GM19324 (cell line): ENCODE data around the gene COX14.
A peak's percentile ranks its signal among the peaks of the same experiment; 100 is the strongest.
"Not testable (repeated sequence)": the region's sequence is repeated elsewhere in the genome, so short reads cannot be mapped to it uniquely, and the experiment has no call there.

Source experiments
- ATAC-seq: cut with Tn5 transposase; IDR thresholded peaks from one replicate; pipeline ENCODE4 v1.9.1; 2021; ENCODE audit warnings: mild to moderate bottlenecking, moderate library complexity; ENCODE audit not compliant: unreplicated experiment, low FRiP score

Gene COX14

DNA sequence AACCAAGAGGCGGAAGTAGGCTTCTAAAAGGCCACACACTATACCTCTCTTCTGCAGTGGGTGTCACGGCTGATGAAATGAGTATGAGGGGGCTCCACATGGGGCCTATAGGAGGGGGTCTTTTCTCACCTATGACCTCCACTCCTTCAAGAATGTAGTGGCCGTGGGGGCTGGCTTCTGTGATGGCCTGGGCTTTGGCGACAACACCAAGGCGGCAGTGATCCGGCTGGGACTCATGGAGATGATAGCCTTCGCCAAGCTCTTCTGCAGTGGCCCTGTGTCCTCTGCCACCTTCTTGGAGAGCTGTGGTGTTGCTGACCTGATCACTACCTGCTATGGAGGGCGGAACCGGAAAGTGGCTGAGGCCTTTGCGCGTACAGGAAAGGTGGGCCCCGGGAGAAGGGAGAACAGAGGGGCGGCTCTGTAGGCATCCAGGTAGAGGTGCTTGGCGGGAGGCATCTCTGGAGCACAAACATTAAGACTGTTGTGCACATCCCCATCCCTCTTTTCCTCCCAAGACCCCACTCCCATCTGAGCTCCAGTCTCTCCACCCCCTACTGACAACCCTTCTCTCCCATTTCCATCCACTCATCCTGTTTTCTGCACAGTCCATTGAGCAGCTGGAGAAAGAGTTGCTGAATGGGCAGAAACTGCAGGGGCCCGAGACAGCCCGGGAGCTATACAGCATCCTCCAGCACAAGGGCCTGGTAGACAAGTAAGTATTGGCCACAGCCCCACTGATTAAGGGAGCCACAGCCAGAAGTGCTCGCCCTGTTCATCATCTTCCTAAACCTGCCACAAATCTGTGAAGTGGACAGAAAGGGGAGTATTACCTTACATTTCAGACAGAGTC lies 4.4 kb upstream of the COX14 start:
- no peak for ATAC-seq

DNA sequence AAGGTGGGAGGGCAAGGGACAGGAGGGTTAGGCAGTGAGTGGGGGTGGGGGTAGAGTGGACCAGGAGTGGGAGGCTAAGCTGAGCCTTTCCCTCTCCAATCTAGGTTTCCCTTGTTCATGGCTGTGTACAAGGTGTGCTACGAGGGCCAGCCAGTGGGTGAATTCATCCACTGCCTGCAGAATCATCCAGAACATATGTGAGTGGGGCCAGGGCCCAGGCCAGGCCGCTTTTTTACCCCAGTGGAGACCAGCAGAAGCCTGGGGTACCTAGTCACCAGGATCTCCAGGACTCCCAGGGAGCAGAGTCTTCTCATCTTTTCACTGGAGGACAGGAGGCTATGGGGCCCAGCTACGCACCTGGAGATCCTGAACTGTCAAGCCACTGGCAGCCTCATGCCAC lies 2.7 kb upstream of the COX14 start:
- no peak for ATAC-seq

DNA sequence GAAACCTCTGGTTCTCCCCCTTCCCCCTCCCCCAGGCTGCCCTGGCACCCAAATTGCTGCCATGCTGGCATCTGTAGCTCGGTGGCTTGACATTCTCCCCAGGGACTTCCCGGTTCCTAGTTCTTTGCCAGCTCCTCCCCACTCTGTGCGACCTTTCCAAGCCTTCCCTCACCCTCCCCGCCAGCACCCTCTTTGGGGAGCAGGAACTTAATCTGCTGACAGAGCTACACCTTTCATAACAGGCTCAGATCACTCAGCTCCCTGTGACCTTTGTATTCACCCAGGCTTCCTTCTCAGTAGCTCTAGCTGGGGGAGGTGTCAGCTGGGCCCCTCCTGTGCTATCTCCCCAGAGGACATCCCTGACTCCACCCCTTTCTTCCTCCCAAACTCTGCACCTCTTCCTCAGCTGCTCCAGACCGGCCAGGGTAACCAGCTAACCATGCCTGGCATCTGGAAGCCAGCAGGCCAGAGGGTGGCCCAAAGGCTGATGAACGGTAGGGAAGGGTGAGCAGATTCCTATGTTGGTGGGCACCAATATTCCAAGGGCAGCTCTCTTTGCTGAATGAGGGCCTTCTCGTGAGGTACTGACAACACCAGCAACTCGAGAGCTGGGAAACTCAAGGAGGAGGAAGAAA lies 1.8 kb upstream of the COX14 start:
- no peak for ATAC-seq

DNA sequence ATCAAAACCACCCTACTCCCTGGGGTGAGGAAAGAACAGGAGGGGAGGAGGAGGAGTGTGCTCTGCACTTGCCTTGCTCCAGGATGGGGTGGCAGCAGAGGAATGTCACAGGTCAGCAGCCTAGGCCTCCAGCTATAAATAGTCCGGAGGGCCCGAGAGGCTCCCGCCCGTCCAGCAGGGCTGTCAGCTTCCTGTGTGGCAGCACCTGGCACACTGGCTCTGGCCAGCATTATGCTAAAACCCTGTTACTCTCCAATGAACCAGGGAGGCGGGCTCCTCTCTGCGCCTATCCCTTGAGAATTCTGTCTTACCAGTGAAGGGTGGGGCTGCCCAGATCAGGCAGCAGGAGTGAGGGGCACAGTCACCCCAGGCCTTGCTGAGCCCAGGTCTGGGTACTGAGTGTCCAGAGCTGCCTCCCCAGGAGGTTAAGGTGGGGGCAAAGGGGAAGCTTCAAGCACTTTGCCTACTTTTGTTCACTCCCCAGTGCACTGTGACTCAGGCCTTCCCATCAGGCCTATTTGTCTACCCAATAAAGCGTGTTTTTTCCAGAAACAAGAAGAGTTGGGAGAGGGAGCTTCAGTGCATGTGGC lies 1.2 kb upstream of the COX14 start:
- ATAC-seq = no peak

DNA sequence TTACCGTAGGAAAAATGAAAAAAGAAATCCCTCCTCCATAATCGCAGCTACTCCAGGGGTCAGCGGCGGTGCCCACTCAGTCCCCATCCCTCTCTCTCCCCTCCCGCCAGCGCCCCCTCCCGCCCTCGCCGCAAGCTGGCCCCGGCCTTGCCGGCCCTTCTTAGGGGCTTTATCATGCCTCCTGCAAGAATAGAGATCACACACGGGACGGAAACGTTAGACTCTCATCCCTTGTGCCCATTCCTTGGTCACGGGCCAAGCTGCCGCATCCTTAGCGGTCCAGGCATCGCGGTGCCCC lies 692 bp upstream of the COX14 start:
- peak; percentile 1 for ATAC-seq

DNA sequence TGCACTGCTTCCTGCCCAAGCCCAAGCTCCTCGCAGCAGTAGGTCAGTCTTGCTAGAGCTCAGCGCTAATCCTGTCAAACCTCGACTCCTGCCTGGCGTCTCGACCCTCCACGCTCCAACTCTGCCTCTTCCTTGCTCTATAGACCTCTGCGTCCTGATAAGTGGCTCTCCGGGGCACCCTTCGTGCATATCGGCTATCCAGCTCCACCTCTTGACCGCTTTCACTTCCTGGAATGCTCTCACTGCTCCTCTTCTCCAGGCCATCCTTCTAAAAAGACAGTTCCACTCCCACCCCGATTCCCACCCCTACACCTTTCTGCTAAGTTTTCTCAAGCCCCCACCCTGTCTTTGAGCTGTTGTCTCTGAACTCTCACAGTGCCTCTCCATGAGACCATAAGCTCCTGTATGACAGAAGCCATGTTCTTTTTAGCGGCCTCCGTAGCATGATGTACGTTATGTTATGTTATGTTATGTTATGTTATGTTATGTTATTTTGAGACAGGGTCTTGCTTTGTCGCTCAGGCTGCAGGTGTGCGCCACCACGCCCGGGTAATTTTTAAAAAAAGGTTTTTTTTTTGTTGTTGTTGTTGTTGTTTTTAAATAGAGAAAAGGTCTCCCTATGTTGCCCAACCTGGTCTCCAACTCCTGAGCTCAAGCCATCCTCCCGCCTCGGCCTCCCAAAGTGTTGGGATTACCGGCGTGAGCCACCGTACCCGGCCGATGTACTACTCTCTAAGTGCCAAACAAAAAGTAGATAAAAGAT lies 601 bp downstream of the COX14 start:
- no peak for ATAC-seq

DNA sequence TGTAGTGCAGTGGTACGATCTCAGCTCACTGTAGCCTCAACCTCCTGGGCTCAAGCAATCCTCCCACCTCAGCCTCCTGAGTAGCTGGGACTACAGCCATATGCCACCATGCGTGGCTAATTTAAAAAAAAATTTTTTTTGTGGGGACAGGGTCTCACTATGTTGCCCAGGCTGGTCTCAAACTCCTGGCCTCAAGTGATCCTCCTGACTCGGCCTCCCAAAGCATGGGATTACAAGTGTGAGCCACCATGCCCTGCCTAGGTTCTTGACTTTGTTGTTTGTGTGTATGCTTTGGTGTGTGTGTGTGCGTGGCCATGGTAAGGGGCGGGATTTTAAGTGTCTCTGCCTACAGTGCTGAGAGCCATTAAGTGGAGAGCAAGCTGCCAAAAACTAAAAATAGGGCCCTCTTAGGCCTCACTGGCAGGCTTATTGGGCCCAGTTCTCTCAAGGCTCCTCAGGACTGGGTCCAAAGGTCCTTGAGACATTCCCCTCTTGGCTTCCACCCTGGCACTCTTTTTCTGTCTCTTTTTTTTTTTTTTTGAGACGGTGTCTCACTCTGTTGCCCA lies 5.1 kb downstream of the COX14 start:
- ATAC-seq = no peak

DNA sequence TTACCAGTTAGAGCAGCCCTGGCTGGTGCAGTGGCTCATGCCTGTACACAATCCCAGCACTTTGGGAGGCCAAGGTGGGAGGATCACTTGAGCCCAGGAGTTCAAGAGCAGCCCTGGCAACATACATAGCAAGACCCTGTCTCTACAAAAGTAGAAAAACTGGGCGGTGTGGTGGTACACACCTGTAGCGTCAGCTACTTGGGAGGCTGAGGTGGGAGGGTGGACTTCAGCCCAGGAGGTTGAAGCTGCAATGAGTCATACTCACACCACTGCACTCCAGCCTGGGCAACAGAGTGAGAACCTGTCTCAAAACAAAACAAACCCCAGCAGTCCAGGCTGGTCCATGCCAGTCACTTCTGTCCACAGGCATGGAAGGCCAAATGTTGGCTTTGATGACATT lies 7.4 kb downstream of the COX14 start:
- no peak for ATAC-seq

DNA sequence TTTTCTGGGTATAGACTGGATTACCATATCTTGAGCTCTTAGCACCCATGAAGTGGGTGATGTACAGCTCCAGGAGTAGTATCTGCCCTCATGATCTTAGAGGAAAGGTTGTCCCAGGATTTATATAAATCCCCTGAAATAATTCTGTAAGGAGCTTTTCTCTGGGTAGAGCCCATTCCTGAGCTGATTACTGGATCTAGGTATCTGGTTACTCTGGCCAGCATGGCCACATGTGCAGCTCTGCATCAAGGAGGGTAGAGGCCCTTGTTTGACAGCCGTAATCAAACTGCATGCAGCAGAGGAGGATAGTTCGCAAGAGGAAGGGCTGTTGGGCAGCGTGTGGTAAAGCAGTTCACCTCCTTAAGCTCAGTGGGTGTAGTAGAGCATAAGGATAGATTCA lies 8.5 kb downstream of the COX14 start:
- ATAC-seq = no peak

DNA sequence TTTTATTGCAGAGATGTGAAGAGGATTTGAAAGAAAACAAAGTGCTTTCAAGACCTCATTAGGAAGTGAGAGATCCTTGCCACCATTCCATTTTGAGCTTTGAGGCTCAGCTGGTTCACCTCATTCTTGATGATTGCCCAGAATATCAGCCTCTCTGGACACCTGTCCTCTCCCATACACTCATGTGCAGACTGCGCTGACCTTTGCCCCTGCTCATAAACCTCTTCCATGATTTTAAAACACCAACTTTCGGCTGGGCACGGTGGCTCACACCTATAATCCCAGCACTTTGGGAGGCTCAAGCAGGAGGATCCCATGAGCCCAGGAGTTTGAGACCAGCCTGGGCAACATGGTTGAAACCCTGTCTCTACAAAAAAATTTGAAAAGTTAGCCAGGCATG lies 8.9 kb downstream of the COX14 start:
- ATAC-seq = no peak

DNA sequence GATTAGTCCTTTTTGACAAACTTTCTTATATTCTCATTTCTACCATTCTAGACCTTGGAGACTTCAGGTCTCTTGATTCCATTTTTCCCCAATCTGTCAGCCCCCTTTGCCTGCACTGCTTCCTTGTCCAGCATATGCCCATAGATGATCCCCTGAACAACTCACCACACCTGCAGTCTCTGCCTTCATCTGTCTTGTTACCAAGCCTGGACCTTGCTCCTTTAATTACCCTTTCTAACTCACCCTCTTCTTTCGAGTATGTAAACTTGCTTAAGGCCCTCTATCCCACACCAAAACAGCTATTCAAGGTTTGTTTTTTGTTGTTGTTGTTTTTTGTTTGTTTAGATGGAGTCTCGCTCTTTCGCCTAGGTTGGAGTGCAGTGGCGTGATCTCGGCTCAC lies 9.6 kb downstream of the COX14 start:
- no peak for ATAC-seq

DNA sequence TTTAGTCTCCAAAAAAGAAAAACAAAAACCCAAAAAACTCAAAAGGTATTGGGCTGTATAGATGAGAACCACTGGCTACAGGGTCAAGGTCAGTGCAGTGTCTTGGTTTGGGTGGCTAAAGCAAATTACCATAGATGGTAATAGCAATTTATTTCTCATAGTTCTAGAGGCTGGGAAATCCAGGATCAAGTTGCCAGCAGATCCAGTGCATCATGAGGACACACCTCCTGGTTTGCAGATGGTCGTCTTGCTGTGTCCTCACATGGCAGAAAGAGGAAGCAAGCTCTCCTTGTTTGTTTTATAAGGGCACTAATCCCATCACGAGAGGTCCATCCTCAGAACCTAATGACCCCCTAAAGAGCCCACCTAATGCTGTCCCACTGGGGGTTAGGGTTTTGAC lies 11.2 kb downstream of the COX14 start:
- no peak for ATAC-seq

DNA sequence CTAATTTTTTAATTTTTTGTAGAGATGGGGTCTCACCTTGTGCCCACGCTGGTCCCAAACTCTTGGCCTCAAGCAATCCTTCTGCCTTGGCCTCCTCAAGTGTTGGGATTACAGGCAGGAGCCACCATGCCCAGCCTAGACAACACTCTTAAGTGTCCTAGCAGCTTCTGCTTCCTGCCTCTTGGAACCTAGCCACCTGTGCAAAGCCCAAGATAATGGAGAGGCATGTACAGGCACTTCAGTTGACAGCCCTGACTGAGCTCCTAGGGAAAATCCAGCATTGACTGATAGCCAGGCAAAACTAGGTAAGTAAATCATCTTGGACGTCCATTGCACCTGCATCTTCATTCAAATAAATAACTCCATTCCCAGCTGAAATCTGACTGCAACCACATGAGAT lies 15.5 kb downstream of the COX14 start:
- no peak for ATAC-seq

DNA sequence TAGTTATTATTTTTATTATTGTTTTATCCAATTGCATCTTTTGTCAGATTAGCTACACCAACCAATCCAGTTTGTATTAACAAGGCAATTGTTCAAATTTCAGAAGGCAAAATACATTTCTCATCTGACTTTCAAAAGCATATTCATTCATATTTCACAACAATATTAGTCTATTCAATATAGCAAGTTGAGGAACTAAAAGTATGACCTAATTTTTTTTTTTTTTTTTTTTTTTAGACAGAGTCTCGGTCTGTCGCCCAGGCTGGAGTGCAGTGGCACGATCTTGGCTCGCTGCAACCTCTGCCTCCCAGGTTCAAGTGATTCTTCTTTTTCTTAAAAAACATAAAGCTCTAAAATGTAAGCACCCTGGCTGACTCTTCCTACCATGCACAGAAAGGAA lies 17.3 kb downstream of the COX14 start:
- no peak for ATAC-seq

DNA sequence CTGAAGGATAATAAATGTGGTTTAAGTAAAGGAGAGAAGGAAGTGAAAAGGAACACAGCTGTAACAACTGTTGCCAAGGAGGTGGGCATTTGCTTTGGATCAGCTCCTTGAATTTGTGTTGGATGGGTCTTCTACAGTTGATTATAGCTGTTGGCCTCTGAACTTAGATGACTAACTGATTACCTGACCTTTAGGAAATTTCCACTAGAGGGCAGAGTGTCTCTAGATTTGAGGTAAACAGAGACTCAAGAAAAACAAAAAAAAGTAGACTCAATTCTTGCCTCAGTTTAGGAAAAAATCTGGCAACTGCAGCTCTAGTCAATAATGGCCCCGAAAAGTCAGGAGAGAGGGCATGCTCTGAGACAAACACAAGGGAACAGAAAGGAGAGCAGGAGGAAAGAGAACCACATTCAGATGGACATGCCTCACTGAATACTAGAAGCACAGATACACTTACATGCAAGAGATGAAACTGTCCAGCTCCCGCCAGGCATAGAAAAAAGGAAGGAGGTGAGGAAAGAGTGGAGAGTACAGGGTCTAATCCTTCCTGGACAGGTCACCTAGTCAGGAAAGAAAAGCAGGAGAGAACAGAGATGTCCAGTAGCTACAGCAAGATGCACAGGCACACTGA lies 20.6 kb downstream of the COX14 start:
- ATAC-seq = no peak

DNA sequence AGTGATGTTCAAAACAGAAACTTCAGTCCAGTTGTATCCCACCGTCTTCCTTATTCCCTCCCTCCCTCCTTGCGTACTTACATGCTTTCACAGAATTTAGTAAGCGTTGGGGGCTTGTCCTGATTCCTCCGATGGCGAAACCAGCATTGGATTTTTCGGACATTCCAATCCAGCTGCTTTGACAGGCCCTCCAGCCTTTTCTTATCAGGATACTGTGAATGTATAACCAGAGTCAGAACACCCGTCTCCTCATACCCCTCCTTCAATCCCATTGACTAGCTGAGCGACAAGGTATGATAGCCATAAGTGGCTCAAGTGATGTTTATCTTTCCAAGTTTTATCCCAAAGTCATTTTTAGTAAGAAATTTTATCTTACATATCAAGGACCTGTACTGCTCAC lies 31.0 kb downstream of the COX14 start:
- ATAC-seq = no peak

DNA sequence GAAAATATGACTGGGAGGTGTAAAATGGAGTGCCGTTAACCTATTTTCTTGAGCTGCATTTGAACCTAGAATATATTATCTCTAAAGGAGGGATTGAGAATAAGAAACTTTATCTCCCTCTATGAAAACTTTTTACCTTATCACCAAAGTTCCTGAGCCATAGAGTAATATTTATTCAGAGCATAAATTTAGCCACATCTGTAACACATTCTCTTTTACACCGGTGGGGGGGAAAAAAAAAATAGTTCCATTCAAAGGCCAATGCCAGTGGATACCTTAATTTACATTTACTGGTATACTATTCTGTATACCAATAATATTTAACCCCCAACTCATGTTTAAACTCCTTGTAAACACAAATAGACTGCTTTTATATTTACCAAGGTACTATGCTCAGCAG lies 33.4 kb downstream of the COX14 start:
- ATAC-seq = no peak

DNA sequence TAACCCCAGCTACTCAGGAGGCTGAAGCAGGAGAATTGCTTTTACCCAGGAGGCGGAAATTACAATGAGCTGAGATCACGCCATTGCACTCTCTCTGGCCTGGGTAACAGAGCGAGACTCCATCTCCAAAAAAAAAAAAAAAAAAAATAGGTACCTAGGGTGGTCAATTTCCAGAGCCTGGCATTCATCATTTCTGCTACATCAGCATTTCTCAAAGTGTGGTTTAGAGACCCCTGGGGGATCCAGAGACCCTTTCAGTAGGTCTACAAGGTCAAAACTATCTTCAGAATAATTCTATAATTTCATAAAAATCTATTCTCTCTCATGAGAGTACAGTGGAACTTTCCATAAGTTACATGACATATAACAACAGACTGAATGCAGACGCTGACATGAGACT lies 35.2 kb downstream of the COX14 start:
- no peak for ATAC-seq

DNA sequence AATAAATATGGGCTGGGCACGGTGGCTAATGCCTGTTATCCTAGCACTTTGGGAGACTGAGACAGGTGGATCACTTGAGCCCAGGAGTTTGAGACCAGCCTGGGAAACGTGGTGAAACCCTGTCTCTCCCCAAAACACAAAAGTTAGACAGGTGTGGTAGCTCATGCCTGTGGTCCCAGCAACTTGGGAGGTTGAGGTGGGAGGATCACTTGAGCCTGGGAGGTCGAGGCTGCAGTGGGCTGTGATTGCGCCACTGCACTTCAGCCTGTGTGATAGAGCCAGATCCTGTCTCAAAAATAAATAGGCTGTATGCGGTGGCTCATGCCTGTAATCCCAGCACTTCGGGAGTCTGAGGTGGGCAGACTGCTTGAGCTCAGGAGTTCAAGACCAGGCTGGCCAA lies 36.0 kb downstream of the COX14 start:
- not testable (repeated sequence) for ATAC-seq

DNA sequence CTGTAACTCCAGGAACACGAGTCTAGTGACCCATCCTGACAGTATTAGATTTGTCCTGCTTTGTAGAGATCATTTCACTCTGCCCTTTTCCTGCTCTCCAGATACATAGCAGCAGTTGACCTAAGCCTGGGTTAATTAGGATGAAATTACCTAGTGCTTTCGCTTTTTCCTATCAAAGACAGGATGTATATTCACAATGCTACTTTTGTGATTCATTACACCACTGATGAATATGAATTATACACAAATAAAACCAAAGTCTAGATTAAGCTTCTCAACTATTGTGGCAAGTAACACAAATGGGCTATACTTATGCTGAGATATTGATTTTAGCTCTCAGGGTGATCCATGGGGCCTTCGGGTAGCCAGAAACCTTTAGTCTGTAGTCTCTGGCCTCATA lies 37.3 kb downstream of the COX14 start:
- ATAC-seq = no peak
